Superior temporal gyrus (tissue), 1 donor: ENCODE measurements around the gene AGBL2.
A peak's percentile ranks its signal among the peaks of the same experiment; 100 is the strongest.
"Not testable (repeated sequence)": the region's sequence is repeated elsewhere in the genome, so short reads cannot be mapped to it uniquely, and the experiment has no call there.

Experiments used
- DNase-seq: peaks from one replicate; pipeline ENCODE4 v3.0.0-alpha.2; 2016; ENCODE audit errors: extremely low spot score

AGBL2 gene

DNA sequence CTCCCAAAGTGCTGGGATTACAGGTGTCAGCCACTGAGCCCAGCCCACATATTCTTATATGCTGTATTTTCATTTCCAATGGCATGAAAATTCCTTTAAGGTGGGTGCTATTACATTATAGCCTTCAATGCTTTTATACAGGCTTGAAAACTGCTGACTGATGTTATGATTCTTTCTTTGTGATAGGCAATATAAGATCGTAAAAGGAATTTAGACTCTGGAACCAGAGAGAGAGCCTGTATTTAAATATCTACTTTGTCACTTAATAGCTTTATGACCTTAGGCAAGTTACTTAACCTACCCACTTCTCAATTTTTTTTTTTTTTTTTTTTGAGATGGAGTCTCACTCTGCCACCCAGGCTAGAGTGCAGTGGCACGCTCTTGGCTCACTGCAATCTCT is 26.2 kb downstream of the AGBL2 start:
- DNase-seq: no peak

- no peak for DNase-seq
These were observed 27.1 kb downstream of the AGBL2 start for GRCh38 chr11:47688111-47688510.

DNA sequence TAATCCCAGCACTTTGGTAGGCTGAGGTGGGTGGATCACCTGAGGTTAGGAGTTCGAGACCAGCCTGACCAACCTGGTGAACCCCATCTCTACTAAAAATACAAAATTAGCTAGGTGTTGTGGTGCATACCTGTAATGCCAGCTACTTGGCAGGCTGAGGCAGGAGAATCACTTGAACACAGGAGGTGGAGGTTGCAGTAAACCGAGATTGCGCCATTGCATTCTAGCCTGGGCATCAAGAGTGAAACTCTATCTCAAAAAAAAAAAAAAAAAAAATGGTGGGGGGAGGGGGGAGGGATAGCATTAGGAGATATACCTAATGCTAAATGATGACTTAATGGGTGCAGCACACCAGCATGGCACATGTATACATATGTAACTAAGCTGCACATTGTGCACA is 28.5 kb downstream of the AGBL2 start:
- DNase-seq: not testable (repeated sequence)

DNA sequence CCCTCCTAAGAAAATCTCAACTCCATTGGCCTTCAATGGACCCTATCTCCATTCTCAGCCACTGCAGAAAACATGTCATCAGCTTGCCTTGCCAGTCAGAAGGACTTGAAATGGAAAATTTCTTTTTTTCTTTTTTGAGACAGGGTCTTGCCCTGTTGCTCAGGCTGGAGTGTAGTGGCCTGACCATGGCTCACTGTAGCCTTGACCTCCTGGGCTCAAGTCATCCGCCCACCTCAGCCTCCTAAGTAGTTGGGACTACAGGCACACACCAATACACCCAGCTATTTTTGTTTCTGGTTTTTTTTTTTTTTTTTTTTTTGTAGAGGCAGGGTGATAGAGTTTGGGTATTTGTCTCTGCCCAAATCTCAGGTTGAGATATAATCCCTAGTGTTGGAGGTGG is 29.0 kb downstream of the AGBL2 start:
- no peak for DNase-seq

DNA sequence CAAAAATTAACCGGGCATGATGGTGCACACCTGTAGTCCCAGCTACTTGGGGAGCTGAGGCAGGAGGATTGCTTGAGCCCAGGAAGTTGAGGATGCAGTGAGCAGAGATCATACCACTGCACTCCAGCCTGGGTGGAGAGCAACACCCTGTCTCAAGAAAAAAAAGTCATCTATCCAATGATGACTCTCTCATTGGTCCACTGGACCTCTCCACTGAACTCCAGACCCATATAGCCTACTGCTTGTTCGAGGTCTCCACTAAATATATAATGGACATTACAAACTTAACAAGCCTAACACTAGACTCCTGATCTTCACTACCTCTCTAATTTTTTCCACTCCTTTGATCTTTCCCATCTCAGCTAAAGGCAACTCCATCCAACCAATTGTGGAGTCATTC is 39.3 kb downstream of the AGBL2 start:
- no peak for DNase-seq

DNA sequence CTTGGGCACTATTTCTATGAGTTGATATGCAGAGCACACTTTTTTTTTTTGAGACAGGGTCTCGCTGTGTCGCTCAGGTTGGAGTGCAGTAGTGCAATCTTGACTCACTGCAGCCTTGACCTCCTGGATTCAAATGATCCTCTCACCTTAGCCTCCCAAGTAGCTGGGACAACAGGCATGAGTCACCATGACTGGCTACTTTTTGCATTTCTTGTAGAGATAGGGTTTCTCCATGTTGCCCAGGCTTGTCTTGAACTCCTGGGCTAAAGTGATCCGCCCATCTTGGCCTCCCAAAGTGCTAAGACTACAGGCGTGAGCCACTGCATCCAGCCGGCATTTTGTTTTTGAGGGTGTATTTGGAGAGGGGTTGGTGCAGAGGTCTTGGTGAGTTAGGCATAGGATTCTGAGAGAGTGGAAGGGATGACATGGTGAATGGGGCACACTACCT is 42.9 kb downstream of the AGBL2 start:
- DNase-seq: no peak

DNA sequence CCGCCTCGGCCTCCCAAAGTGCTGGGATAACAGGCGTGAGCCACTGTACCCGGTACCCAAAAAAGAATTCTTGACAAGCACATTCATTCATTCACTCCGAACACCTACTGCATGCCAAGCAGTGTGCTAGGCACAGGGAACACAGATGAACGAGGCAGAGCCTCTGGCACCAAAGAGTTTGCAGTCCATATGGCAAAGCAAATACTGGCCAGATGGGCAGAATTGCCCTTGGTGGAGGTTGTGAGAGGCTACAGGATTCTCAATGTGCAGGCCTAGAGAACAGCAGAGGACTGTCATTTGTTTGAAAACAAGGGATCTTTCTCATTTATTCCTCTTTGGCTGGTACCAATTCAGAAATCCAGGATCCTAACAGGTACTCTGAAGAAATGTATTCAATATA is 45.3 kb downstream of the AGBL2 start:
- DNase-seq: no peak

- DNase-seq: no peak
These were observed 46.5 kb downstream of the AGBL2 start for GRCh38 chr11:47668665-47669064.

- no peak for DNase-seq
These were observed 47.6 kb downstream of the AGBL2 start for GRCh38 chr11:47667555-47667954.

DNA sequence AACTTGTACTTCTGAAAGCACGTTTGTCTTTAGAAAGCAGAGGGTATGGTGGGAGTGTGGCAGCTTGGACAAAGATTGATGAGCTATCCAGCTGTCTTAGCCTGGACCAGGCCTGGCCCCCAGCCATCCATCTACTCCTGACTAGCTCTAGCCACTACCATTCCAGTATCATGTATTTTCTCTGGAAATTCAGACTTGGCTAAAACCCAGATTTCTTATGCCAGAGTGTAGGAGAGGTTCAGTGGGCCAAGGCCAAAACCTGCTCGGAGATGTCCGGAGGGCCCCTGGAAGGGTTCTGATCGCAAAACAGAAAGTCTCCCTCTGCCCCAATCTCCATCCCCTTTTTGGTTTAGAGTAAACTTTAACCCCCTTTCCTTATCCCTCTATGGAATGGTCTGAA is 48.0 kb downstream of the AGBL2 start:
- no peak for DNase-seq

DNA sequence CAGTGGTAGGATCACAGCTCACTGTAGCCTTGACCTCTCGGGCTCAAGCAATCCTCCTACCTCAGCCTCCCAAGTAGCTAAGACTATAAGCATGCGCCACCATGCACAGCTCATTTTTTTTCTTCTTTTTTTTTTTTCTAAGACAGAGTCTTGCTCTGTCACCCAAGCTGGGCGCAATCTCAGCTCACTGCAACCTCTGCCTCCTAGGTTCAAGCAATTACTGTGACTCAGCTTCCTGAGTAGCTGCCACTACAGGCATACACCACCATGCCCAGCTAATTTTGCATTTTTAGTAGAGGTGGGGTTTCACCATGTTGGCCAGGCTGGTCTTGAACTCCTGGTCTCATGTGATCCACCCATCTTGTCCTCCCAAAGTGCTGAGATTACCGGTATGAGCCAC is 50.2 kb downstream of the AGBL2 start:
- DNase-seq: not testable (repeated sequence)

DNA sequence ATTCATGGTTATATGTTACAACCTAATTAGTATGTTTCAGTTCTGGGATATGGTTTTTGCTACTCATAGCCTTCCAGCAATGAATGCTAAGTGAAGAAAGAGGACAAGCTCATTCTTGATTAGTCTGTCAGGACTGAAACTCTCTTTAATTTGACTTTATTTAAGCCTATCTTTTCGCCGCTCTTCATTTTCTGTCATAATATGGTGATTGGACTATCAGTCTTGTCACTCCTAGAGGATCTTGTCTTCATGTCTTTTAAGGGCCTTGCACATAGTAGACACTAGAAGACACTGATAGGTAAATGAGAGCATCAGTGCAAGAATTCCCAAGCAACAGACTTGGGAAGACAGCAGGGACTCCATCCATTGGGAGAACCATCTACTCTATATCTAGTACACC is 53.9 kb downstream of the AGBL2 start:
- no peak for DNase-seq

- DNase-seq: no peak
These were observed 55.9 kb downstream of the AGBL2 start for GRCh38 chr11:47659276-47659675.

DNA sequence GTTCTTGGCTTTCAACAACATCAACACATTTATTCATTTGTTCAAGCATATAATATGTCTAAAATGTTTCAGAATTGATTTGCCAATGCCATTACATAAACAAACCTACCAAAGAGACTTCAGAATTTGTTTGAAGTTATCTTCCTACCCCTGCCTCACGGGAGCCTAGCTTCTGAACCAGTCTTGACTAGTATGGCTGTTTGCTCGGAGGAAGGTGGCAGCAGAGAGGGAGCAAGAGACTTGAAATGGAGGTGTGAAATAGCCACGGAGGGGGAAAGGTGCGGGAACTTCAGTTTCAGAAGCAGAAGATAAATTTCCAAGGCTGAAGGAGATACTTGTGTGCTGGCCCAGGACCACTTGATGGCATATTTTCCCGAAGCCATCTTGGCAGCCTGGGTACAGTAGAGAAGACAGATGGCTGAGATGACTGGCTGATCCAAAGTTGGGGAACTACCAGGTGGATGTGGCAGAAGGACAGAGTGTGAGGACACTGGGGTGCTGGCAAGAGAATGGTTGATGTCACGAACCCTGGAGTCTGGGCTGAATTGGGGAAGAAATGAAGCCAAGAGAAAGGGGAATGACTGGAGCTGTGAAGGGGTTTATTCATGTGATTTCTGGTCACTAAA is 58.8 kb downstream of the AGBL2 start:
- no peak for DNase-seq

- no peak for DNase-seq
These were observed 63.2 kb downstream of the AGBL2 start for GRCh38 chr11:47651818-47652469.

DNA sequence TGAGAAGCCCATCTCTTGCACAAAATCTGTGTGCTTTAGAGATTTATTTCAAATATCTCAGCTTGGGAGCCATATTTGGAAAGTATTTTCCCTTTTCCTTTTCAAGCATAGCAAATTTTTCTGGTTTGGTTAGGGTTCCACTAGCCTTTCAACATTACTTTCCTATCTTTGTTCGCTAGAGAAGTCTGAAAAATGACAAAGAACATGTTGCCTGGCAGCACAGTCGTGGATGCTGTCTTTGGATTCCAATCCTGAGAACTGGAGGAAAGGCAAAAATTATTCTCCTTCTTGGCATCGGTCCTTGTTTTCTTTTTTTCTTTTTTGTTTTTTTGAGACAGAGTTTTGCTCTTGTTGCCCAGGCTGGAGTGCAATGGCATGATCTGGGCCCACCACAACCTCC is 65.9 kb downstream of the AGBL2 start:
- DNase-seq: no peak

DNA sequence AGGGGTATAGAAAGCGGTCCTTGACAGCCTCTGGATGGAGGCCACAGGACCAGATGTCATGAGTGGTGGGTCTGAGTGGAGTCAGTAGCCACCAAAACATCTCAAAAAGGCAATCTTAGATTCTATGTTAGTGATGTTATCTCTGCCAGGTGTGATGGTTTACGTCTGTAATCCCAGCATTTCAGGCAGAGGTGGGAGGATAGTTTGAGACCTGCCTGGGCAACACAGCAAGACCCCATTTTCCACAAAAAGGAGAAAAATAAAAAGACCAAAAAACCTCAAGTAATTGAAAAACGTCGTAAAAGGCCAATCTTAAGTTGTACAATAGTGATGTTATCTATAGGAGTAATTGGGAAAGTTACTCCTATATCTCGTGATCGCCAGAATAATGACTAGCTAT is 69.2 kb downstream of the AGBL2 start:
- no peak for DNase-seq

DNA sequence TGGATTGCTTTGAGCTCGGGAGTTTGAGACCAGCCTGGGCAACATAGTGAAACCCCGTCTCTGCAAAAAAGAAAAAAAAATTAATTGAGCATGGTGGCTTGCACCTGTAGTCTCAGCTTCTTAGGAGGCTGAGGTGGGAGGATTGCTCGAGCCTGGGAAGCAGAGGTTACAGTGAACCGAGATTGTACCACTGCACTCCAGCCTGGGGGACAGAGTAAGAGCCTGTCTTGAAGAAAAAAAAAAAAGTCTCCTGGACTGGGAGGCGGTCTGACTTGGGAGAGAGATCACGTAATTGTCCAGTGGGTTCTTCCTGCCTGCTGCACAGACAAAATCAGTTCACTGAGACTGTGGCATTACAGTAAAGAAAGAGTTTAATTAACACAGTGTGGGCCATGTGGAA is 69.7 kb downstream of the AGBL2 start:
- DNase-seq: no peak

GRCh38 chr11:47642099-47642855 is 72.9 kb downstream of the AGBL2 start, which contains the start of gene MTCH2:
Gene MTCH2, minus strand, starts transcription at chr11:47642559. Its CDS starts 94 bp downstream, at chr11:47642465.
- peak; percentile 98 for DNase-seq

DNA sequence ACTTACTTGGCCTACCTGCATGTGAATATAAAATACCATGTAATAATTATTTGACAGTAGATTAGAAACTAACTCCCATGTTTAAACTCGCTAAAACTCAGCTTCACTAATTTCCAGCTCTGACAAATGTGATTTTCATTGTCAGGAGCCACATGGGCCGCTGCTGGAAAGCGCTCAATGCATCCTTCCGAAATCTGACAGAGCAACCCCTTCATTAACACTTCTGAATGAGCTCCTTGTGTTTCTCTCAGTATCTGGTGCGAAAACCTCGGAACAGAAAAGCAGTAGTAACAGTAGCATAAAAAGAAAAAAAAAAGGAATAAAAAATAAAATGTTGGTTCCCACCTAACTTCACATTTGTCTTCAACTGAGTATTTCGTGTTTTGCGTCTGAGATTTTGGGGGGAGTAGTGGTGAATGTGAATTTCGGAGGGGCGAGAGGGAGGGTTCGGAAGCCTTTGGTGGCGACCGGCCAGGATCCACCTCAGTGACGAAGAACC is 73.5 kb downstream of the AGBL2 start:
- DNase-seq: peak; percentile 83

GRCh38 chr11:47640506-47640905 is 74.7 kb downstream of the AGBL2 start:
- DNase-seq: not testable (repeated sequence)

GRCh38 chr11:47636331-47636730 is 78.8 kb downstream of the AGBL2 start:
- not testable (repeated sequence) for DNase-seq

DNA sequence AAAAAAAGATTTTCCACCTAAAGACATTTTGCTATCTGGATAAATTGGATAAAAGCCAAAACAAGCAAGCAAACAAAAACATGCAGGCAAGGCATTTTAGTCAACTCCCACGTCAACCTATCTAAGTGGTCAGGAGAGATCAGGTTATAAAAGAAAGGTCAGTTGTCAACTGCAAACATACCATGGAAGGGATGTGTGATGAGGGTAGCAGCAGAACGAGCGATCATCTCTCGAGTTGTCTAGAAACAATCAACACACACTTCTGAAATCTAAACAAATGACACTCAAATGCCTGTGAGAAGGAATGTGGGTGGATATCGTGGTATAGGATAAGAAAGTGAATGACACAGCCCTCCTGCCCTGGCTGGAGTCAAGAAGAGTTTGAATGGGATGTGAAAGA is 83.7 kb downstream of the AGBL2 start:
- no peak for DNase-seq
